ENCODE results near the gene NPHP4.

Gene NPHP4

GRCh38 chr1:5905436-5905835 is 86.8 kb downstream of the NPHP4 start:
- Histone ChIP-seq H3K27me3 (replicated peaks) (no peaks in the 10 kb centered on the region), H3K36me3 (replicated peaks) (no peaks in the 10 kb centered on the region), H3K27ac (no peak overlapping the region), H3K4me3 (ENCODE audit: low read depth, low read length) (no peak overlapping the region)
- no peak for TF ChIP-seq CTCF (IDR thresholded peaks at IDR 0.05; ENCODE audit: low read depth, low read length, missing control alignments)
- no peak for DNase-seq
- in situ Hi-C loops (cut with HindIII; ENCODE audit: low pct_ligation_motif_present, low sequenced_read_pairs), result no loop called here

GRCh38 chr1:5904551-5904950 is 87.7 kb downstream of the NPHP4 start:
- Histone ChIP-seq H3K36me3 (replicated peaks) (no peaks in the 10 kb centered on the region), H3K27ac (no peak overlapping the region), H3K4me3 (ENCODE audit: low read depth, low read length) (no peak overlapping the region), H3K27me3 (replicated peaks) (no peaks in the 10 kb centered on the region)
- in situ Hi-C loops (cut with HindIII; ENCODE audit: low pct_ligation_motif_present, low sequenced_read_pairs), result no loop called here
- TF ChIP-seq CTCF (IDR thresholded peaks at IDR 0.05; ENCODE audit: low read depth, low read length, missing control alignments), result no peak
- DNase-seq, result no peak

- TF ChIP-seq CTCF (IDR thresholded peaks at IDR 0.05; ENCODE audit: low read depth, low read length, missing control alignments), result no peak
- no peaks in the 10 kb centered on the region for H3K27me3 ChIP-seq (replicated peaks)
- DNase-seq, result no peak
- H3K36me3 ChIP-seq (replicated peaks), result no peaks in the 10 kb centered on the region
- in situ Hi-C loops (cut with HindIII; ENCODE audit: low pct_ligation_motif_present, low sequenced_read_pairs), result no loop called here
- no peak overlapping the region for H3K4me3 ChIP-seq (ENCODE audit: low read depth, low read length)
- H3K27ac ChIP-seq, result no peak overlapping the region
These were observed 88.5 kb downstream of the NPHP4 start for GRCh38 chr1:5903680-5904079.

- Histone ChIP-seq H3K4me3 (ENCODE audit: low read depth, low read length) (no peak overlapping the region), H3K27me3 (replicated peaks) (no peaks in the 10 kb centered on the region), H3K36me3 (replicated peaks) (no peaks in the 10 kb centered on the region), H3K27ac (no peak overlapping the region)
- no peak for TF ChIP-seq CTCF (IDR thresholded peaks at IDR 0.05; ENCODE audit: low read depth, low read length, missing control alignments)
- in situ Hi-C loops (cut with HindIII; ENCODE audit: low pct_ligation_motif_present, low sequenced_read_pairs), result no loop called here
- no peak for DNase-seq
These were observed 89.2 kb downstream of the NPHP4 start for GRCh38 chr1:5903031-5903430.

GRCh38 chr1:5901841-5902240 is 90.4 kb downstream of the NPHP4 start:
- no peak for DNase-seq
- Histone ChIP-seq H3K4me3 (ENCODE audit: low read depth, low read length) (no peak overlapping the region), H3K27ac (no peak overlapping the region), H3K36me3 (replicated peaks) (no peaks in the 10 kb centered on the region), H3K27me3 (replicated peaks) (no peaks in the 10 kb centered on the region)
- TF ChIP-seq CTCF (IDR thresholded peaks at IDR 0.05; ENCODE audit: low read depth, low read length, missing control alignments), result no peak
- in situ Hi-C loops (cut with HindIII; ENCODE audit: low pct_ligation_motif_present, low sequenced_read_pairs), result no loop called here

- no peak overlapping the region for H3K27ac ChIP-seq
- no peak overlapping the region for H3K4me3 ChIP-seq (ENCODE audit: low read depth, low read length)
- in situ Hi-C loops (cut with HindIII; ENCODE audit: low pct_ligation_motif_present, low sequenced_read_pairs), result no loop called here
- no peaks in the 10 kb centered on the region for H3K36me3 ChIP-seq (replicated peaks)
- H3K27me3 ChIP-seq (replicated peaks), result no peaks in the 10 kb centered on the region
- no peak for DNase-seq
- no peak for TF ChIP-seq CTCF (IDR thresholded peaks at IDR 0.05; ENCODE audit: low read depth, low read length, missing control alignments)
These were observed 91.1 kb downstream of the NPHP4 start for GRCh38 chr1:5901150-5901549.

Data from brain microvascular endothelial cell (primary cell).